ENCODE results near the gene TEX12. TPM values are rescaled to one million over a fixed set of nuclear protein-coding genes. Genes with fewer than 3 reads are reported as not detected.
A peak's percentile ranks its signal among the peaks of the same experiment; 100 is the strongest.

TEX12 gene
- total and polyA plus RNA-seq, 12 donors, result 0.07 to 0.11 TPM; not detected in 10

GRCh38 chr11:112165049-112165448 lies 2.1 kb upstream of the TEX12 start:
- no peak overlapping the region for H3K27ac ChIP-seq
- no peak for DNase-seq
- no peak for TF ChIP-seq POLR2A (IDR thresholded peaks at IDR 0.05)
- no peak for TF ChIP-seq CTCF (IDR thresholded peaks at IDR 0.05)
- H3K4me1 ChIP-seq (replicated peaks in 1 of 2), result peaks cover 0 to 3% of the 10 kb centered on the region in 2 donors
- no peaks in the 10 kb centered on the region for H3K27me3 ChIP-seq
- no peaks in the 10 kb centered on the region for H3K36me3 ChIP-seq (replicated peaks in 1 of 2)
- no peak overlapping the region for H3K4me3 ChIP-seq
- 45 to 71% (median 53%) methylated on average over 3 of the region's 3 CpGs for WGBS, 4 donors
- intact Hi-C loops (cut with DNase I), result loop anchor here in 1 of 2 donors (5.0 kb wide), 1 partner anchor 48 kb away; no protein-coding TSS in a partner anchor
- no peaks in the 10 kb centered on the region for H3K9me3 ChIP-seq (replicated peaks in 1 of 3)

GRCh38 chr11:112166562-112166961 lies 610 bp upstream of the TEX12 start:
- no peak for TF ChIP-seq CTCF (IDR thresholded peaks at IDR 0.05)
- TF ChIP-seq POLR2A (IDR thresholded peaks at IDR 0.05), result no peak
- no peaks in the 10 kb centered on the region for H3K9me3 ChIP-seq (replicated peaks in 1 of 3)
- H3K36me3 ChIP-seq (replicated peaks in 1 of 2), result no peaks in the 10 kb centered on the region
- WGBS, 4 donors, result 67 to 89% (median 75%) methylated on average over 8 of the region's 8 CpGs
- H3K4me1 ChIP-seq (replicated peaks in 1 of 2), result no peaks in the 10 kb centered on the region
- H3K27ac ChIP-seq, result no peak overlapping the region
- H3K27me3 ChIP-seq, result no peaks in the 10 kb centered on the region
- intact Hi-C loops (cut with DNase I), result loop anchor here in 1 of 2 donors (5.0 kb wide), 1 partner anchor 49 kb away; no protein-coding TSS in a partner anchor
- no peak for DNase-seq
- no peak overlapping the region for H3K4me3 ChIP-seq

- Histone ChIP-seq H3K27ac (no peak overlapping the region), H3K4me3 (no peak overlapping the region), H3K36me3 (replicated peaks in 1 of 2) (no peaks in the 10 kb centered on the region), H3K4me1 (replicated peaks in 1 of 2) (peaks cover 0 to 18% of the 10 kb centered on the region in 2 donors), H3K27me3 (no peaks in the 10 kb centered on the region), H3K9me3 (replicated peaks in 1 of 3) (no peaks in the 10 kb centered on the region)
- intact Hi-C loops (cut with DNase I), result no loop called here
- DNase-seq, result no peak
- WGBS, 4 donors, result 58 to 71% (median 68%) methylated on average over 2 of the region's 2 CpGs
- TF ChIP-seq CTCF (IDR thresholded peaks at IDR 0.05) (no peak), POLR2A (IDR thresholded peaks at IDR 0.05) (no peak)
Observed at GRCh38 chr11:112172362-112172994, 5.3 kb downstream of the TEX12 start.

- Histone ChIP-seq H3K4me3 (no peak overlapping the region), H3K27ac (no peak overlapping the region), H3K27me3 (no peaks in the 10 kb centered on the region), H3K36me3 (replicated peaks in 1 of 2) (no peaks in the 10 kb centered on the region), H3K4me1 (replicated peaks in 1 of 2) (peaks cover 0 to 18% of the 10 kb centered on the region in 2 donors), H3K9me3 (replicated peaks in 1 of 3) (no peaks in the 10 kb centered on the region)
- intact Hi-C loops (cut with DNase I), result no loop called here
- peak in 3 of 7 donors; percentile 24 to 48 (median 36) for DNase-seq
- WGBS, 4 donors, result 45 to 61% (median 49%) methylated on average over 3 of the region's 3 CpGs
- TF ChIP-seq CTCF (IDR thresholded peaks at IDR 0.05) (no peak), POLR2A (IDR thresholded peaks at IDR 0.05) (no peak)
Observed at GRCh38 chr11:112173152-112173551, 6.0 kb downstream of the TEX12 start.

All from adrenal gland (tissue), 12 donors.